Measurements from ENCODE around the gene SMC5. TPM values are rescaled to one million over a fixed set of nuclear protein-coding genes. Genes with fewer than 3 reads are reported as not detected.

The SMC5 gene
- total and polyA plus RNA-seq, 8 donors, result 7.9 to 93.8 (median 14.6) TPM

DNA sequence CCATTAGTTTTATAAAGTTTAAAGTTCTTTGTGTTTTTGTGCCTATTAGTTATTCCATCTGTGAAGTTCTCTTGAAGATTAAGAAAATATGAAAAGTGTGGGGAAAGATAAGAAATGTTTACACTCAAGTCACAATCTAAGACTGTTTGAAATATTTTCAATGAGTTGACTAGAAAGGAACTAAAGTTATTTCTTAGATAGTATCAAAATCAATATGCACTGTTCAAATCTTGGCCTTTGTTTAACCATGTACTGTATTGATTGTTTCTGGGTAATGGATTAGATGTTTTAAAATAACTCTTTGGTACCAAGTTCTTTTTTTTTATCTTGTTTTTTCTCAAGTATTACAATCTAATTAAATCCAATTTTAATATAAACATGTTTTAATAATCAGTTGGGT, 46.0 kb downstream of the SMC5 start:
- no peak for DNase-seq
- H3K36me3 ChIP-seq, result peaks cover 22 to 77% (median 67%) of the 10 kb centered on the region in 4 donors
- no peak overlapping the region for H3K27ac ChIP-seq
- no peak overlapping the region for H3K4me3 ChIP-seq
- no peaks in the 10 kb centered on the region for H3K9me3 ChIP-seq
- peaks cover 0 to 25% (median 14%) of the 10 kb centered on the region in 4 donors for H3K4me1 ChIP-seq
- TF ChIP-seq POLR2A (IDR thresholded peaks at IDR 0.05) (no peak), EP300 (IDR thresholded peaks at IDR 0.05) (no peak), POLR2AphosphoS5 (IDR thresholded peaks at IDR 0.05) (no peak)
- TF ChIP-seq, protein P1, sequence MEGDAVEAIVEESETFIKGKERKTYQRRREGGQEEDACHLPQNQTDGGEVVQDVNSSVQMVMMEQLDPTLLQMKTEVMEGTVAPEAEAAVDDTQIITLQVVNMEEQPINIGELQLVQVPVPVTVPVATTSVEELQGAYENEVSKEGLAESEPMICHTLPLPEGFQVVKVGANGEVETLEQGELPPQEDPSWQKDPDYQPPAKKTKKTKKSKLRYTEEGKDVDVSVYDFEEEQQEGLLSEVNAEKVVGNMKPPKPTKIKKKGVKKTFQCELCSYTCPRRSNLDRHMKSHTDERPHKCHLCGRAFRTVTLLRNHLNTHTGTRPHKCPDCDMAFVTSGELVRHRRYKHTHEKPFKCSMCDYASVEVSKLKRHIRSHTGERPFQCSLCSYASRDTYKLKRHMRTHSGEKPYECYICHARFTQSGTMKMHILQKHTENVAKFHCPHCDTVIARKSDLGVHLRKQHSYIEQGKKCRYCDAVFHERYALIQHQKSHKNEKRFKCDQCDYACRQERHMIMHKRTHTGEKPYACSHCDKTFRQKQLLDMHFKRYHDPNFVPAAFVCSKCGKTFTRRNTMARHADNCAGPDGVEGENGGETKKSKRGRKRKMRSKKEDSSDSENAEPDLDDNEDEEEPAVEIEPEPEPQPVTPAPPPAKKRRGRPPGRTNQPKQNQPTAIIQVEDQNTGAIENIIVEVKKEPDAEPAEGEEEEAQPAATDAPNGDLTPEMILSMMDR (IDR thresholded peaks at IDR 0.05), result no peak
- intact Hi-C loops (cut with DNase I; ENCODE audit: low total_unique reads), result no loop called here
- H3K27me3 ChIP-seq, result no peaks in the 10 kb centered on the region

DNA sequence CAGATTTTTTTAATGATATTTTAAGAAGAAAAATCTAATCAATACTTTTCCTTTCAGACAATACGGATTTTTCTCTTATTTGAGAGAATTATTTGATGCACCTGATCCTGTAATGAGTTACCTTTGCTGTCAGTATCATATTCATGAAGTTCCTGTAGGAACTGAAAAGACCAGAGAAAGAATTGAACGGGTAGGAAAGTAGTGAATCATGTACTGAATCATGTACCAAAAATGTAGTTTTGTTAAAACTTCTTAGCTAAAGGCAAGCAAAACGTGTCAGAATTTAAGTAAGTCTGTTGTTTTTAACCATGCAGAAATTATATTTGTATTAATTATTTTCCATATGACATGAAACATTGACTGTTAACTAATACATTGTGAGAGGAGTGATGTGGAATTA, 56.6 kb downstream of the SMC5 start:
- Histone ChIP-seq H3K4me3 (no peak overlapping the region), H3K9me3 (no peaks in the 10 kb centered on the region), H3K4me1 (no peaks in the 10 kb centered on the region), H3K27ac (no peak overlapping the region), H3K27me3 (no peaks in the 10 kb centered on the region), H3K36me3 (peaks cover 18 to 95% (median 82%) of the 10 kb centered on the region in 4 donors)
- WGBS, 5 donors, result 69 to 83% (median 78%) methylated on average over 3 of the region's 3 CpGs
- TF ChIP-seq, protein P1 (IDR thresholded peaks at IDR 0.05), result no peak
- TF ChIP-seq POLR2AphosphoS5 (IDR thresholded peaks at IDR 0.05) (no peak), EP300 (IDR thresholded peaks at IDR 0.05) (no peak), POLR2A (IDR thresholded peaks at IDR 0.05) (no peak)
- DNase-seq, result no peak
- intact Hi-C loops (cut with DNase I; ENCODE audit: low total_unique reads), result no loop called here

DNA sequence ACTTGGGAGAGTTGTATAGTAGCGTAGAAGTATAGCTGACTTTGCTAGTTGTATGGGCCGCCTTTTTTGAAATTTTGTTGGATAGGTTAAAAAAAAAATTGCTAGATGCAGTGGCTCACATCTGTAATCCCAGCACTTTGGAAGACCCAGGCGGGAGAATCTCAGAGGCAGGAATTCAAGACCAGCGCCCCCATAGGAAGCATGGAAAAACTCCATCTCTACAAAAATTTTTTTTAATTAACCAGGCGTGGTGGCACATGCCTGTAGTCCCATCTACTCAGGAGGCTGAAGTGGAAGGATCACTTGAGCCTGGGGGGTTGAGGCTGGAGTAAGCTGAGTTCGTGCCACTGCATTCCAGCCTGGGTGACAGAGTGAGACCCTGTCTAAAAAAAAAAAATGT, 59.2 kb downstream of the SMC5 start:
- Histone ChIP-seq H3K36me3 (peaks cover 10 to 97% (median 85%) of the 10 kb centered on the region in 4 donors), H3K9me3 (no peaks in the 10 kb centered on the region), H3K27me3 (no peaks in the 10 kb centered on the region), H3K4me3 (no peak overlapping the region), H3K4me1 (no peaks in the 10 kb centered on the region), H3K27ac (no peak overlapping the region)
- WGBS, 5 donors, result 89 to 97% (median 94%) methylated on average over 6 of the region's 6 CpGs
- intact Hi-C loops (cut with DNase I; ENCODE audit: low total_unique reads), result no loop called here
- DNase-seq, result no peak
- TF ChIP-seq, protein P1 (IDR thresholded peaks at IDR 0.05), result no peak
- TF ChIP-seq EP300 (IDR thresholded peaks at IDR 0.05) (no peak), POLR2AphosphoS5 (IDR thresholded peaks at IDR 0.05) (no peak), POLR2A (IDR thresholded peaks at IDR 0.05) (no peak)

DNA sequence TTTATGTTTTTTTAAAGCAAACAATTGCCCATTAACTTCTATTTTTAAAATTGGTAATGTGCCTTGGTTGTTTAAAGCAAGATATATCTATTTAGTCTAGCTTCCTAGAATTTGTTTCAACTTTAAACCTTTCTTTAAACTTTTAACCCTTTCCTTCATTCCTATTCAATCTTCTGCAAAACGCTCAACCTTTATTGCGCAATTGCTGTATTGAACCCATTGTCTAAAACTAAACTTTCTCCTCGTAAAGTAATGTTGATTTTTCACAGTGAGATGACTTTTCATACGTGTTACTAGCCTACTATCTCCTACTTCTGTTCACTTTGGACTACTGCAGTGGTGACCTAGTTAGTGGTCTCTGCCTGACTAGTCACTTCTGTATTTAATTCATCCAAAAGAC, 63.3 kb downstream of the SMC5 start:
- no peak overlapping the region for H3K27ac ChIP-seq
- no peak for DNase-seq
- intact Hi-C loops (cut with DNase I; ENCODE audit: low total_unique reads), result no loop called here
- WGBS, 5 donors, result 84 to 92% (median 86%) methylated on average over 4 of the region's 4 CpGs
- no peak overlapping the region for H3K4me3 ChIP-seq
- H3K27me3 ChIP-seq, result no peaks in the 10 kb centered on the region
- H3K4me1 ChIP-seq, result no peaks in the 10 kb centered on the region
- no peaks in the 10 kb centered on the region for H3K9me3 ChIP-seq
- TF ChIP-seq, protein P1 (IDR thresholded peaks at IDR 0.05), result no peak
- no peak for TF ChIP-seq EP300 (IDR thresholded peaks at IDR 0.05)
- no peak for TF ChIP-seq POLR2A (IDR thresholded peaks at IDR 0.05)
- TF ChIP-seq POLR2AphosphoS5 (IDR thresholded peaks at IDR 0.05), result no peak
- peaks cover 15 to 100% (median 90%) of the 10 kb centered on the region in 4 donors for H3K36me3 ChIP-seq
